ENCODE measurements around the gene ESM1.

- no peak for TF ChIP-seq CTCF (IDR thresholded peaks at IDR 0.05)
- no peak for TF ChIP-seq EZH2 (IDR thresholded peaks at IDR 0.05; ENCODE audit: borderline replicate concordance, insufficient read depth, low read depth, low read length, poor library complexity, severe bottlenecking)
These were observed 38.2 kb downstream of the ESM1 start for GRCh38 chr5:54947187-54947586.
